NCI-H82 (cell line): ENCODE results near the gene PGAM4.
A peak's percentile ranks its signal among the peaks of the same experiment; 100 is the strongest.
"Not testable (repeated sequence)": the region's sequence is repeated elsewhere in the genome, so short reads cannot be mapped to it uniquely, and the experiment has no call there.

Experiments used
- DNase-seq: peaks from one replicate; lab custom pipeline; 2025; lab: John Stamatoyannopoulos, UW

PGAM4 gene

GRCh38 chrX:77969538-77969937, at the start of gene PGAM4:
PGAM4 (minus strand) TSS chrX:77969638; CDS start chrX:77969638, 0 bp downstream.
- no peak for DNase-seq

- DNase-seq = no peak
Observed at GRCh38 chrX:78011846-78012245, 42.4 kb upstream of the PGAM4 start.

DNA sequence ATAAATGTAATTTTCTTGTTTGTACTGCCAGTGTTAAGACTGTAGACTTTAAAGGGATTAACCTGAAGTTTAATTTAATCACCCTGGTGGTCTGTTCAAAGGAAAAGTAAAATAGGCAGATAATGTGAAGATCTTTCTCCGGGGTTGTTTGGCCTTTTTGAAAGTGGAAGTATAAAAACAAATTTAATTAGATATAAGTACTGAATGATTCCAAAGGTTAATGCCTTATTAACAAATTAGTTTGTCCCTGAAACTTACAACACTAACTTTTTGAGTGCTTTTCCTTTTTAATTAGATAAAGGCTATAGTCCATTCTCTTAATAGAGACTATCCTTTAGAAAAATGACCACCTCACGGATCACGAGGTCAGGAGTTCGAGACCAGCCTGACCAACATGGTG, 10.4 kb upstream of the PGAM4 start:
- peak; percentile 4 for DNase-seq

- DNase-seq = no peak
Observed at GRCh38 chrX:77977518-77977917, 8.1 kb upstream of the PGAM4 start.

DNA sequence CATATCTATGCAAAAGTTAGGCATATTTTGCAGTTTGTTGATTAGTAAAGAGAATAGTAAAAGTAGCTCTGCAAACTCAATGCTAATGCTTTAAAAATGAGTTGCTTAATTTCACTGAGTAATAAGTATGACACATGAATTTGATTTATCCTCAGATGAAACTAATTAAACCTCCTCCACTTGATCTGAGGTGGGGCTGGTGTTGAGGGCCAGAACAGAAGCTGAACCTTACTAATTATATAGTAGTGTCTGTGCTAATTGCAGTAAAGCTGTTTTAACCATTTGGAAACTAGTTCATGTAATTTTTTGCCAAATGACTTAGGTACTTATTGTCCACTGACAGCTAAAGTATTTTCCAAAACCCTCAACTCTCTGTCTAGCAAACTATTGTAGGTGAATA, 7.7 kb upstream of the PGAM4 start:
- DNase-seq = no peak

DNA sequence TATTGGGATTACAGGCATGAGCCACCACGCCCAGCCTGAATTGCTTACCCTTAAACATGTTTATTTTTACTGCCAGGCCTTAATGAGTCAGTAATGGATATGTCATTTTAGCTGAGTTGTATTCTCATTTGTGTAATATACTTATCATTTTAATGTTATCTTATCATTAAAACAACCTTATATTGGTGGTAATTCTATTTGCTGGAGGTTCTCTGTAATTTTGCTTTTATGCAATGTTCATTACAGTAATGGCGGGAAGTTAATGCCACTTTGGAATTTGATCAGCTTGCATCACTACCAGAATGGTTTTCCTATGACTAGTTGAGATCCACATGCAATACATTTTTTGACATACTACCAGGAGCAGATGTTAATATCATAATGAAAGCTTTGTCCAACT, 6.3 kb upstream of the PGAM4 start:
- DNase-seq = no peak

DNA sequence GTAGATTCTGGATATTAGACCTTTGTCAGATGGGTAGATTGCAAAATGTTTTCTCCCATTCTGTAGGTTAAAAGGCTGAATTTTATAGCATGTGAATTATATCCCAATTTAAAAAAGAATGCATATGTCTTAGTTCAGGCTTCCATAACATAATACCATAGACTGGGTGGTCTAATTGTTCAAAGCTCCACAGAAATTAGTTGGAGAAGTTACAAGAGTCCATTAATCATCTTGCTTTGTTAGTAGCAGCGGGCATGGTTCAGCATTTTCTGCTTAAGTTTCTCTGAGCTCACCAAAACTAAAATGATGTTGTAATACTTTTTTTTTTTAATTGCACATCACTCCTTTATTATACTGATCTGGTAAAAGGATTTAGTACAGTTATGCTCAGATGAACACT, 1.8 kb downstream of the PGAM4 start:
- DNase-seq = no peak

DNA sequence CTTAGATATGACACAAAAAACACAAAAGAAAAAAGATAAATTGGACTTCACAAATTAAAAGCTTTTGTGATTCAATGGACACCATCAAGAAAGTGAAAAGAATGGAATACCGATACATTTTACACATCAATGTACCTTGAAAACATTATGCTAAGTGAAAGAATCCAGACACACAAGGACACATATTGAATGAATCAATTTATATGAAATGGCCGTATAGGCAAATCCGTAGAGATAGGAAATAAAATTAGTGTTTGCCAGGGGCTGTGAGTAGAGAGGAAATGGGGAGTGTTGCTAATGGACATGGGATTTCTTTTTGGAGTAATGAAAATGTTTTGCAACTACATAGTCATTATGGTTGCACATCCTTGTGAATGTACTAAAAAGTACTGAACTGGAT, 3.1 kb downstream of the PGAM4 start:
- DNase-seq = no peak

DNA sequence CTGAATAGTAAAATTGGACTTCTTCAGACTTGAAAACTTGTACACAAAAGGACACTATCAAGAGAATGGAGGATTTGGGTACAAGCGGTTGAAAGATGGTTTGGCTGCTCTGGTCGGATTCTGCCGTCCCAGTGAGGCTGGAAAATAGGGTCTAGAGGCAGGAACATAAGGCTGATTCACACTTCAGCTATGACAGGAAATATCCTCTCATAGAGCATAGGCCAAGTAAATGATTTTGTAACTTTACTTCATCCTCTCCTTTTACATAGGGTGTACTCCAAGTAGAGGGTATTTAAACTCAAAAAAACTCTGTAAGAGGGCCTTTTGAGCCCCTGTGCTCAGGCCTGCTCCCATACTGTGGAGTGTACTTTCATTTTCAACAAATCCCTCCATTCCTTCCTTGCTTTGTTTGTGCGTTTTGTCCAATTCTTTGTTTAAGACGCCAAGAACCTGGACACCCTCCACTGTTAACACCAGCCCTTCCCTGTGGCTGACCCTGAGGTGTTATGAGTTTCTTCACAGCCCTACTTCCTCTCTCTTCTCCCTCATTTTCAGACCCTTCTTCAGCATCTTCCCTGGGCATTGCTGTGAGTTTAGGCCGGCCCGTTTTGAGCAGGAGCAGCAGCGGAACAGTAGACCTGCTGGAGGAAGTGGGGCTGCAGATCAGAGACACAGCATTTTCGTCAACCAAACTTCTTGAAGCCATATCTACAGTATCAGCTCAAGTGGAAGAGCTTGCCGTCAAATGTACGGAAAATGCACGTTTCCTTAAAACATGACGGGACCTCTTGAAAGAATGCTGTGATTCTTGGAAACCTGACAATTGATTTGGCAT, 7.2 kb downstream of the PGAM4 start:
- DNase-seq = no peak

DNA sequence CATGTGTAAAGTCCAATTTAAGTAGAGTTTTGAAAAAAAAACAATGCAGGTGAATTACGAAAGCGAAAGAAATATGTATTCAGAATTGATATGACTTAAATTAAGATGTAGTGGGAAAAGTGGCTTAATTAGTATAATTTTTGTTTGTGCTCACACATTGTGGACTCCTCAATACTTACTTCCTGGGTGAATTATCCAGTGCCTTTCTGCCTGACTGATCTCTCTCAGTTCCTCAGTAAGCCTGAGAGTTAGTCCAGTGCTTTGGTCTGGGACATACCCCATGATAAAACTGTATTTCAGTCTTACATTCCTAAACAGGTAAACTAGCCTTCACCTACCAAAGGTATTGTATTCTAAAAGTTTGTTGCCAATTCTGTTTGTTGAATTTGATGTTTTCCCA, 8.4 kb downstream of the PGAM4 start:
- DNase-seq = no peak

DNA sequence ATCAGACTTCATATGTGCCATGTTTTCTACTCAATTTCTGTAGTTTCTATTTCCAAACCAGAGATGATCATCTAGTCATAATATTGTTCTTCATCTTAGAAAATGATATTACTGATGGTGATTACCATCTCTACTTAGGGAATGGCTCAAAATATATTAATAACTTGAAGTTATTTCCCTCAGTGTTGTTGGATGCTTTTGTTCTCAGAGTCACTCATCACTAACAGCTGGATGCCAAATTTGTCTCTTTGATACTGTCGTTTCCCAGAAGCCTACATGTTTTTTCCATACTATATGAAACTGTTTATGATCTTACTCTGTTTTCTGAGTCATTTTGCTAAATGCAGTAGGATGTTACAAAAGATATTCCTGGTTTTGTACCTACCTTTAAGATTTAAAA, 8.9 kb downstream of the PGAM4 start:
- no peak for DNase-seq

- DNase-seq = no peak
Observed at GRCh38 chrX:77953708-77954107, 15.7 kb downstream of the PGAM4 start.

GRCh38 chrX:77953302-77953701, 16.1 kb downstream of the PGAM4 start:
- DNase-seq = no peak

GRCh38 chrX:77952173-77952572, 17.3 kb downstream of the PGAM4 start:
- no peak for DNase-seq

- no peak for DNase-seq
Observed at GRCh38 chrX:77949840-77950239, 19.6 kb downstream of the PGAM4 start.

GRCh38 chrX:77946571-77946970, 22.9 kb downstream of the PGAM4 start:
- DNase-seq = no peak

DNA sequence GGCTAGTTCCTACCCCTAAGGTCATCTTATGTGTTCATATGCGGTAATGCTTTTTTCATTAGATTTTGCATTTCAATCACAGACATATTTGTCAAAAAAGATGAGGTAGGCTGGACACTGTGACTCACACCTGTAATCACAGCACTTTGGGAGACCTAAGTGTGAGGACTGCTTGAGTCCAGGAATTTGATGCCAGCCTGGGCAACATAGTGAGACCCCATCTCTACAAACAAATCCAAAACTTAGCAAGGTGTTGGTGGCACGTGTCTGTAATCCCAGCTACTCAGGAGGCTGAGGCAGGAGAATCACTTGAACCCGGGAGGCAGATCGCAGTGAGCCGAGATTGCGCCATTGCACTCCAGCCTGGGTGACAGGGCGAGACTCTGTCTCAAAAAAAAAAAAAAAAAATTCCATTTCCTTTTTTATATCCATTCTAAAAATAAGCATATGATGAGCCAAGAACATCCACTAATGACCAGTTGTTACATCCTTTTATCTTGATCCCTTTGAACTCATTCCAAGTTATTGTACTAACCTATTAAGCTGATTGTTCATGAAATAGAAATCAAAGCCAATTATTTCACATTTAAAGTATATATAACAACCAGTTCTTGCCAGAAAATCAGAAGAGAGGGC, 23.4 kb downstream of the PGAM4 start:
- no peak for DNase-seq

DNA sequence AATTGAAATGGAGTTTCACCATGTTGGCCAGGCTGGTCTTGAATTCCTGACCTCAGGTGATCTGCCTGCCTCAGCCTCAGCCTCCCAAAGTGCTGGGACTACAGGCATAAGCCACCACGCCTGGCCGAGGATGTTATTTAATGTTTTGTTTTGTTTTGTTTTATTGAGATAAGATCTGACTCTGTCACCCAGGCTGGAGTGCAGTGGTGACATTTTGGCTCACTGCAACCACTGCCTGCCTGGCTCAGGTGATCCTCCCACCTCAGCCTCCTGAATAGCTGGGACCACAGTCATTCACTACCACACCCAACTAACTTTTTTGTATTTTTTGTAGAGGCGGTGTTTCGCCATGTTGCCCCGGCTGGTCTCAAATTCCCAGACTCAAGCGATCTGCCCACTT, 24.4 kb downstream of the PGAM4 start:
- DNase-seq = not testable (repeated sequence)

- no peak for DNase-seq
Observed at GRCh38 chrX:77938083-77938680, 31.3 kb downstream of the PGAM4 start.

- DNase-seq = no peak
Observed at GRCh38 chrX:77937291-77937690, 32.1 kb downstream of the PGAM4 start.

- no peak for DNase-seq
Observed at GRCh38 chrX:77936299-77936698, 33.1 kb downstream of the PGAM4 start.

DNA sequence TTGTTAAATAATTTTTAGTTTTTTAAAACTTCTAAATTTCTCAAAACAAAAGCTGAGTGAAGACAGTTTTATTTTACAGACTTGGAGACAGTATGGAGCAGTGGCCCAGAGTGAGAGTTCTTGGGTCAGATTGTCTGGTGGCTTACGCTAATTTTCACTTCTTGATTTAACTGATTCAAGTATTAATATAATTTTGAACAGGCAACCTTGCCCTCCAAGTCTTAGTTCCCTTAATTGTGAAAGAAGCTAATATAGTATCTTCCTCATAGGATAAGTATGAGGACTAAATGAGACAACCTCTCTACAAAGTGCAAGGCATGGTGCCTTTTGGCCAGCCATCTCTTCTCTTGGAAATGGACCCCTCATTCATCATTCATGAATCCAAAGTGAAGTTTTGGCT, 33.6 kb downstream of the PGAM4 start:
- DNase-seq = no peak

DNA sequence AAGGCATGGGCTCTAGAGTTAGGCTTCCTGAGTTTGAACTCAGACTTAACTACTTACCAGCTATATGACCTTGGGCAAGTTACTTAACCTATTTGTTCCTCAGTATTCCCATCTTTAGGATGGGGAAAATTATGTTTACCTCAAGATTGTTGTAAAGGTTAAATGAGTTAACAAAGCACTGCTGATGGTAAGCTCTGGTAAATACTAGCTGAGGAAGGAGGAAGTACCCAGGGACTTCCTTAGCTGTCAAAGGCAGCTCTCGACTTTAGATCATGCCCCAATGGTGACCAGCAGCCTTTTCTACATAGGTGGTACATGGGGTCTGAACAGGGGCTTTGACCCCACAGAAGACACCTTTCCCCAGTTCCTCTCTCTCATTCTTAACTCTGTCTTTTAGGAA, 38.9 kb downstream of the PGAM4 start:
- no peak for DNase-seq
